HG03066 (cell line): ENCODE measurements around the gene PAIP2.
A peak's percentile ranks its signal among the peaks of the same experiment; 100 is the strongest.
"Not testable (repeated sequence)": the region's sequence is repeated elsewhere in the genome, so short reads cannot be mapped to it uniquely, and the experiment has no call there.

ENCODE experiments used
- ATAC-seq: cut with Tn5 transposase; IDR thresholded peaks from one replicate; pipeline ENCODE4 v1.9.1; 2021; ENCODE audit warnings: low read depth; ENCODE audit not compliant: unreplicated experiment

Gene PAIP2

DNA sequence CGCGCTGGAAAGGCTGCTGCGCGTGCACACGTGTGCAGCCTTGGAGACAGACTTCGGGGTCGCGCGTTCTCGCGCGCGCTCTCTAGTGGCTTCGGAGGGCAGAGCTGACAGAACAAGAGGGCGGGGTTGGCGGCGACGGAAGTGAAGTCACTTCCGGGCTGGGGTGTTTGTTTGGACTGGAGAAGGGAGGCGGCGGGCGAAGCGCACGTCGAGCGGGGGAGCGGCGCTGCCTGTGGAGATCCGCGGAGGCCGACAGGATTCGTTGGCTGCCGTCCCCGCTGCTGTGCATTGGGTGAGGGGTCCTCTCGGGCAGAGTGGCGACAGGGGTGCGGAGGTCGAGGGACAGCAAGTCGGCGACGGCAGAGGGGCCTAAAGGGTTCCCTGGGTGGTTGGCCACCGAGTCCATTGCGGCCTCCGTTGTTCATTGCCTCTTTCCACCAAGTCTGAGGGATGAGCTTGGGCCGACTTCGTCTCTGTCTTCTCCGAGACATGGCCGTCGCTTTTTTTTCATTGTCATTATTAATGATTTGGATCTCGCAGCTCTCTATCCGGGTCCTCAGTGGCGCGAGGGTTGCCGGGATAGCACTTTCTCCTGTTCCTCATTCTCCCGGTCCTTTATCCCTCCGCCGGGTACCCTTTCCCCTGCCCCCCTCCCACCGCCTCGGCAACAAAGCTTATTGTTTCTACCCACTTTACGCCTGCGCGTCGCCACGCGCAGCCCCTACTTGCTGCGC is at the start of gene PAIP2:
PAIP2 (plus strand) TSS at position 166 of the 734 bp plus-strand sequence. CDS start 21,931 bp downstream, outside the sequence.
- ATAC-seq, result peak; percentile 93

GRCh38 chr5:139293202-139293506 is 48.5 kb upstream of the PAIP2 start:
- no peak for ATAC-seq

GRCh38 chr5:139293507-139294373 is 47.9 kb upstream of the PAIP2 start, which contains the start of gene MATR3:
Gene MATR3, plus strand, starts transcription at chr5:139293740. Its CDS starts 13,676 bp downstream, at chr5:139307416.
- ATAC-seq, result peak; percentile 74

- ATAC-seq, result peak; percentile 36
These were observed 47.1 kb upstream of the PAIP2 start for GRCh38 chr5:139294374-139295165.

- no peak for ATAC-seq
These were observed 46.2 kb upstream of the PAIP2 start for GRCh38 chr5:139295346-139296057.

GRCh38 chr5:139296198-139296597 is 45.5 kb upstream of the PAIP2 start:
- no peak for ATAC-seq

GRCh38 chr5:139296862-139297326 is 44.8 kb upstream of the PAIP2 start:
- no peak for ATAC-seq

- no peak for ATAC-seq
These were observed 44.1 kb upstream of the PAIP2 start for GRCh38 chr5:139297439-139298133.

DNA sequence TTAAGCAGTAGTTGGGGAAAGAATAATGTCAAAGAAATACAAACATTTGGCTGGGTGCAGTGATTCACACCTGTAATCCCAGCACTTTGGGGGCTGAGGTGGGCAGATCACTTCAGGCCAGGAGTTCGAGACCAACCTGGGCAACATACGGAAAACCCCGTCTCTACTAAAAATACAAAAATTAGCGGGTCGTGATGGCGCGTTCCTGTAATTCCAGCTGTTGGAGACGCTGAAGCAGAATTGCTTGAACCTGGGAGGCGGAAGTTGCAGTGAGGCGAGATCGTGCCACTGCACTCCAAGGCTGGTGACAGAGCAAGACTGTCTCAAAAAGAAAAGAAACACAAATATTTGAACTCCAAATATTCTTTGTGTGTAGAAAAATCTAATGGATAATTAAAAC is 43.4 kb upstream of the PAIP2 start:
- ATAC-seq, result no peak

GRCh38 chr5:139299486-139299885 is 42.2 kb upstream of the PAIP2 start:
- no peak for ATAC-seq

- no peak for ATAC-seq
These were observed 39.7 kb upstream of the PAIP2 start for GRCh38 chr5:139301808-139302499.

GRCh38 chr5:139304391-139305324 is 37.0 kb upstream of the PAIP2 start:
- no peak for ATAC-seq

- ATAC-seq, result no peak
These were observed 35.5 kb upstream of the PAIP2 start for GRCh38 chr5:139306197-139306596.

- no peak for ATAC-seq
These were observed 34.9 kb upstream of the PAIP2 start for GRCh38 chr5:139306628-139307379.

- no peak for ATAC-seq
These were observed 32.9 kb upstream of the PAIP2 start for GRCh38 chr5:139308797-139309196.

GRCh38 chr5:139310715-139311186 is 30.9 kb upstream of the PAIP2 start:
- ATAC-seq, result not testable (repeated sequence)

- no peak for ATAC-seq
These were observed 29.6 kb upstream of the PAIP2 start for GRCh38 chr5:139312075-139312474.
